ENCODE results near the gene PTPRM. TPM values are rescaled to one million over a fixed set of nuclear protein-coding genes. Genes with fewer than 3 reads are reported as not detected.
A peak's percentile ranks its signal among the peaks of the same experiment; 100 is the strongest.

The PTPRM gene
- total RNA-seq, 1 experiment from 2014 or later: 6.2 TPM

- Histone ChIP-seq H2BK5ac (ENCODE audit: insufficient read length, low read length) (no peak overlapping the region), H2AK5ac (ENCODE audit: insufficient read length, low read length) (no peak overlapping the region), H3K79me2 (ENCODE audit: insufficient read depth, low read length) (no peaks in the 10 kb centered on the region), H3K14ac (ENCODE audit: insufficient read depth, low read length) (no peak overlapping the region), H3K4me2 (ENCODE audit: insufficient read depth, insufficient read length, low read length) (no peak overlapping the region), H3K23ac (ENCODE audit: insufficient read length, low read depth, low read length) (no peak overlapping the region), H3K23me2 (ENCODE audit: insufficient read length, low read depth, low read length, poor library complexity, severe bottlenecking) (no peaks in the 10 kb centered on the region), H3K4ac (ENCODE audit: low read depth, low read length) (no peak overlapping the region), H3K27me3 (ENCODE audit: insufficient read depth, low read length) (no peaks in the 10 kb centered on the region), H3K18ac (ENCODE audit: insufficient read length, low read depth, low read length) (no peak overlapping the region), H3K56ac (ENCODE audit: insufficient read length, low read depth, low read length) (no peak overlapping the region), H4K5ac (ENCODE audit: insufficient read length, low read depth, low read length) (no peak overlapping the region), H2BK20ac (ENCODE audit: low read depth, low read length, poor library complexity, severe bottlenecking) (no peak overlapping the region), H3T11ph (ENCODE audit: low read length) (no peak overlapping the region), H3K9ac (ENCODE audit: extremely low read depth, insufficient read length, low read length) (no peak overlapping the region), H4K20me1 (ENCODE audit: control insufficient read depth, insufficient read depth, insufficient read length) (no peaks in the 10 kb centered on the region), H3K79me1 (ENCODE audit: insufficient read depth, low read depth, low read length, poor library complexity, severe bottlenecking) (no peaks in the 10 kb centered on the region), H3K9me3 (ENCODE audit: control insufficient read depth, low read depth, low read length) (no peaks in the 10 kb centered on the region), H2BK15ac (ENCODE audit: low read depth, low read length) (no peak overlapping the region), H4K91ac (ENCODE audit: insufficient read length, low read depth, low read length) (no peak overlapping the region), H2BK120ac (ENCODE audit: low read depth, low read length, poor library complexity, severe bottlenecking) (no peak overlapping the region), H3K4me1 (ENCODE audit: insufficient read depth, low read length) (no peaks in the 10 kb centered on the region), H3K27ac (ENCODE audit: insufficient read length, low read depth, low read length) (no peak overlapping the region), H2AFZ (ENCODE audit: low read length) (no peak overlapping the region), H2BK12ac (ENCODE audit: insufficient read length, low read depth, low read length) (no peak overlapping the region), H4K8ac (replicated peaks; ENCODE audit: insufficient read length, low read depth, low read length) (no peak overlapping the region)
- Mint-ChIP-seq H3K4me3 (no peak overlapping the region), H3K9me3 (no peaks in the 10 kb centered on the region), H3K27me3 (ENCODE audit: low read depth) (no peaks in the 10 kb centered on the region; the same call in 1 of the 2 replicates), H3K27ac (peak overlapping the region in 1 of 3 experiments; percentile 41; a peak in 1 of 7 replicates), H3K4me1 (peaks cover 6 to 8% of the 10 kb centered on the region in 2 experiments), H3K36me3 (ENCODE audit: insufficient read depth in 1 of 3, low read depth in 3 of 3) (peaks cover 0 to 4% (median 2%) of the 10 kb centered on the region in 3 experiments; a peak in 1 of 7 replicates)
- DNase-seq: no peak
- no CpG with 5 or more reads among the region's 7 CpGs for WGBS (ENCODE audit: extremely low coverage, insufficient read length, low lambda C conversion rate)
- peak; percentile 23; the same call in 2 of the 3 replicates for TF ChIP-seq CTCF (conservative IDR thresholded peaks at IDR 0.05)
Measured at GRCh38 chr18:7584646-7585275, 17.6 kb downstream of the PTPRM start.
